Adrenal gland (tissue), 5 donors: ENCODE data around the gene RYR1.

Experiments
- POLR2A ChIP-seq, 2 donors: fragments of 450-650 bp; IDR thresholded peaks; one replicate each; pipeline ENCODE4 v1.6.1; 2017; ENCODE audit warnings: antibody characterized with exemption in 2 of 2, mild to moderate bottlenecking in 2 of 2, moderate library complexity in 1 of 2
- TF ChIP-seq, protein P1 (sequence below), 6 experiments: fragments of 450-650 bp in 4 of 6; fragments of 200-600 bp in 2 of 6; sonication (generic) in 1 of 6; IDR thresholded peaks; 1 replicate in 5 of 6; 2 replicates in 1 of 6; pipeline versions ENCODE4 v1.5.1 to v1.8.0; 2016 to 2021; ENCODE audit warnings: antibody characterized with exemption in 6 of 6, mild to moderate bottlenecking in 2 of 6, moderate library complexity in 1 of 6
- donor health status: DM: no; HTN: no; CAD: no.

DNA sequence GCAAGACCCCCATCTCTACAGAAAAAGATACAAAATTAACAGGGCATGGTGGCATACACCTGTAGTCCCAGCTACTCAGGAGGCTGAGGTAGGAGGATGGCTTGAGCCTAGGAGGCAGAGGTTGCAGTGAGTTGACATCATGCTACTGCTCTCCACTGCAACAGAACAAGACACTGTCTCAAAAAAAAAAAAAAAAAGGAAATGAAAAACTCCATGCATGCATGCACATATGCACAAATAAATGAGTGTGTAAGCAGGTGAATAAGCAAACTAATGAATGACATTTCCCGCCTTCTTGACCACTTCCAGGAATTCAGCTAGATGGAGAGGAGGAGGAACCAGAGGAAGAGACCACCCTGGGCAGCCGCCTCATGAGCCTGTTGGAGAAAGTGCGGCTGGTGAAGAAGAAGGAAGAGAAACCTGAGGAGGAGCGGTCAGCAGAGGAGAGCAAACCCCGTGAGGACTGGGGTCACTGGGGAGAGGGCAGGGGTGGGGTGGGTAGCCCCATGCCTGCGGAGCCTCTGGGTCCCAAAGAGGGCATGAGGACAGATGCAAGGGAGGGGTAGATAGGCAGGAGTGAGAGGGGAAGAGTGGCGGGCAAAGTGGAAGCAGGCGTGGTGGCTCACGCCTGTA lies 58.8 kb downstream of the RYR1 start:
- TF ChIP-seq, protein P1, sequence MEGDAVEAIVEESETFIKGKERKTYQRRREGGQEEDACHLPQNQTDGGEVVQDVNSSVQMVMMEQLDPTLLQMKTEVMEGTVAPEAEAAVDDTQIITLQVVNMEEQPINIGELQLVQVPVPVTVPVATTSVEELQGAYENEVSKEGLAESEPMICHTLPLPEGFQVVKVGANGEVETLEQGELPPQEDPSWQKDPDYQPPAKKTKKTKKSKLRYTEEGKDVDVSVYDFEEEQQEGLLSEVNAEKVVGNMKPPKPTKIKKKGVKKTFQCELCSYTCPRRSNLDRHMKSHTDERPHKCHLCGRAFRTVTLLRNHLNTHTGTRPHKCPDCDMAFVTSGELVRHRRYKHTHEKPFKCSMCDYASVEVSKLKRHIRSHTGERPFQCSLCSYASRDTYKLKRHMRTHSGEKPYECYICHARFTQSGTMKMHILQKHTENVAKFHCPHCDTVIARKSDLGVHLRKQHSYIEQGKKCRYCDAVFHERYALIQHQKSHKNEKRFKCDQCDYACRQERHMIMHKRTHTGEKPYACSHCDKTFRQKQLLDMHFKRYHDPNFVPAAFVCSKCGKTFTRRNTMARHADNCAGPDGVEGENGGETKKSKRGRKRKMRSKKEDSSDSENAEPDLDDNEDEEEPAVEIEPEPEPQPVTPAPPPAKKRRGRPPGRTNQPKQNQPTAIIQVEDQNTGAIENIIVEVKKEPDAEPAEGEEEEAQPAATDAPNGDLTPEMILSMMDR (IDR thresholded peaks at IDR 0.05): no peak
- no peak for TF ChIP-seq POLR2A (IDR thresholded peaks at IDR 0.05)
